Lower lobe of right lung (tissue), 2 donors: Measurements from ENCODE around the gene ZEB2. TPM values are rescaled to one million over a fixed set of nuclear protein-coding genes. Genes with fewer than 3 reads are reported as not detected.

Experiments
- ATAC-seq, 2 donors: fragments of 200-7000 bp; cut with Tn5 transposase; one replicate each; pipeline ENCODE4 v1.9.1; 2020 to 2022; ENCODE audit warnings: mild to moderate bottlenecking in 2 of 2, moderate library complexity in 2 of 2
- DNase-seq: peaks from one replicate; pipeline ENCODE4 v3.0.0-alpha.2; 2020
- H3K27ac ChIP-seq: fragments of 200-600 bp; one replicate; pipeline ENCODE4 v1.8.0; 2022
- H3K27me3 ChIP-seq: fragments of 200-600 bp; one replicate; pipeline ENCODE4 v1.8.0; 2022; ENCODE audit warnings: low read depth
- H3K36me3 ChIP-seq: fragments of 200-600 bp; one replicate; pipeline ENCODE4 v1.8.0; 2022; ENCODE audit warnings: mild to moderate bottlenecking
- H3K4me1 ChIP-seq: fragments of 200-600 bp; one replicate; pipeline ENCODE4 v1.8.0; 2022
- H3K4me3 ChIP-seq: fragments of 200-600 bp; one replicate; pipeline ENCODE4 v1.8.0; 2022; ENCODE audit warnings: mild to moderate bottlenecking
- H3K9me3 ChIP-seq: fragments of 200-600 bp; one replicate; pipeline ENCODE4 v1.8.0; 2022
- intact Hi-C: fragments of 100-400 bp; cut with DNase I; formaldehyde crosslinking; loops from one replicate; pipeline ENCODE4 v1.11.0; 2022
- total RNA-seq: library from RNA; stranded (reverse); fragmentation: NEBNext Ultra II Directional; extraction: Animal tissue kit (Norgen Biotek cat#: 25700); gene quantifications from one replicate; pipeline ENCODE4 v1.2.1, GENCODE V29; 2021
- TF ChIP-seq, protein P1 (sequence below): fragments of 200-600 bp; IDR thresholded peaks from one replicate; pipeline ENCODE4 v1.8.0; 2022; ENCODE audit warnings: antibody characterized with exemption, mild to moderate bottlenecking
- donor health status: DM: no; HTN: yes; CAD: no; lungs with severe emphysema.

ZEB2 gene
- total RNA-seq, 1 donor from 2014 or later, result 220 TPM

DNA sequence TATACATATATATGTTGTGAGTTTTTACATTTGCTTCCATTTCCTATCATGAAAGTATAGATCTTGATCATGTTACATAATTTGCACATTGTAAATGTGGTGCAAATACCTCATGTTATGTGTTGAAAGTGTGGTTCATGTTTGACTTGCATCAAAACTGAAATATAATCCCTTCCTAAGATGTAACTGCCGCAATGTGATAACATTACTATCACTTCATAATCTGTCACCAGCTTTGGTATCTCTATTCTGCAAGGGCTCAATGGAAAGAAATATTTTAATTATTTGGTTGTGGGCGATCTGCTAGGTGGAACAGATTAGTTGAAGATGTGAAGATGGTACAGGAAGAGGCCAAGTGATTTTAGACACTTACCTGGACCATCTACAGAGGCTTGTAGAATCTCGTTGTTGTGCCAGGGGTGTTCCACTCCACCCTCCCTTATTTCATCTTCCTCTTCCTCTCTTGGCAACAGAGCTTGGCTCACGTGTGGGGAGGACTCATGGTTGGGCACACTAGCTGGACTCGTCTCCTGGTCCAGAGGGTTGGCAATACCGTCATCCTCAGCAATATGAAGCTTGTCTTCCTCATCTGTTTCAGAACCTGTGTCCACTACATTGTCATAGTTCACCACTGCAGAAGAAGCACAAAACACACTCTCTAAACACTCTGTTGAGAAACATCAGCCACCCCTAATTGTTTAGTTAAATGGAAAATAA is 90.4 kb downstream of the ZEB2 start:
- intact Hi-C loops, result no loop called here
- no peak for DNase-seq
- H3K27me3 ChIP-seq, result no peaks in the 10 kb centered on the region
- no peaks in the 10 kb centered on the region for H3K9me3 ChIP-seq
- no peak for ATAC-seq
- H3K4me1 ChIP-seq, result peaks cover 67% of the 10 kb centered on the region
- TF ChIP-seq, protein P1, sequence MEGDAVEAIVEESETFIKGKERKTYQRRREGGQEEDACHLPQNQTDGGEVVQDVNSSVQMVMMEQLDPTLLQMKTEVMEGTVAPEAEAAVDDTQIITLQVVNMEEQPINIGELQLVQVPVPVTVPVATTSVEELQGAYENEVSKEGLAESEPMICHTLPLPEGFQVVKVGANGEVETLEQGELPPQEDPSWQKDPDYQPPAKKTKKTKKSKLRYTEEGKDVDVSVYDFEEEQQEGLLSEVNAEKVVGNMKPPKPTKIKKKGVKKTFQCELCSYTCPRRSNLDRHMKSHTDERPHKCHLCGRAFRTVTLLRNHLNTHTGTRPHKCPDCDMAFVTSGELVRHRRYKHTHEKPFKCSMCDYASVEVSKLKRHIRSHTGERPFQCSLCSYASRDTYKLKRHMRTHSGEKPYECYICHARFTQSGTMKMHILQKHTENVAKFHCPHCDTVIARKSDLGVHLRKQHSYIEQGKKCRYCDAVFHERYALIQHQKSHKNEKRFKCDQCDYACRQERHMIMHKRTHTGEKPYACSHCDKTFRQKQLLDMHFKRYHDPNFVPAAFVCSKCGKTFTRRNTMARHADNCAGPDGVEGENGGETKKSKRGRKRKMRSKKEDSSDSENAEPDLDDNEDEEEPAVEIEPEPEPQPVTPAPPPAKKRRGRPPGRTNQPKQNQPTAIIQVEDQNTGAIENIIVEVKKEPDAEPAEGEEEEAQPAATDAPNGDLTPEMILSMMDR, result no peak
- H3K4me3 ChIP-seq, result no peak overlapping the region
- peaks cover 11% of the 10 kb centered on the region for H3K36me3 ChIP-seq
- no peak overlapping the region for H3K27ac ChIP-seq

DNA sequence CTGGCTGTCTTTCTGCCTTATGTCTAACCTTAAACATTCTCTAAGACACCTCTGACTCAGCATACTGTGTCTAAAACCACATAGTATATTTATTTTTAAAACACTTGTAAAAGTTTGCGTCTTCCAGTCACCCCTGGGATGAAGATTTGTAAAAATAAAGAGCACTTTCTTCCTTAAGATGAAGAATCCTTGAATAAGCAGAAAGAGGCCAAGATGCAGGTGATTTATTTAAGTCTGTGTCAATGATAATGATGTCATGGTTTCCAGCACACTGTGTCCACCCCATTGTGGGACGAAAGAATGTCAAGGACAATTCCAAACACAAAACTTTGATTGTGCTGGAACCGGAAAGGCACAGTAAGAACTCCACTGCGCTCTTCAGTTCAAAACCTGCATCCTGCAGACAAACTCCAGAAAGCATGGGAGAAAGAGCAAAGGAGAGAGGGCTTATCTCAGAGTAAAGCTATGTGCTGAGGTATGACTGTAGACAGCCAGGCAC is 92.9 kb downstream of the ZEB2 start:
- no peaks in the 10 kb centered on the region for H3K27me3 ChIP-seq
- H3K4me1 ChIP-seq, result peaks cover 58% of the 10 kb centered on the region
- H3K4me3 ChIP-seq, result no peak overlapping the region
- ATAC-seq (peak; percentile 74 to 77), DNase-seq (no peak)
- peaks cover 35% of the 10 kb centered on the region for H3K36me3 ChIP-seq
- H3K27ac ChIP-seq, result peak overlapping the region; percentile 34
- intact Hi-C loops, result no loop called here
- TF ChIP-seq, protein P1, result no peak
- H3K9me3 ChIP-seq, result no peaks in the 10 kb centered on the region

DNA sequence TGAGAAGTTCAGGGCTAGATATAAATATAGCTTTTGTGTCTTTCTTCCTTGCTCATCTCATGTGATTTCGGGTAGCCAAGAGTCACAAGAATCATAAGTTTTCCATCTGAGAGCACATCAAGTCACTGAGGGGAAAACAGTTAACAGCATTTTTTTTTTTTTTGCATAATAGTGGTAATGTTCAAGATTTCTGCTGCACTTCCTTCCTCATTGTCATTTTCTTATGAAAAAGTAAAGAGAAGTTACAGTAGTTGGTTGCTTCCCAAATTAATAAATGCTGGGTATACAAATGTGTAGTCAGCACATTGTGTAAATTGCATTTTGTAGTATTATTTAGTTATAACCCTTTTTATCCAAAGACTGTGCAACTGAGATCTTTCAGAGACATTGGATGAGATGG is 93.6 kb downstream of the ZEB2 start:
- Histone ChIP-seq H3K4me3 (no peak overlapping the region), H3K4me1 (peaks cover 56% of the 10 kb centered on the region), H3K27me3 (no peaks in the 10 kb centered on the region), H3K27ac (peak overlapping the region; percentile 34), H3K36me3 (peaks cover 39% of the 10 kb centered on the region), H3K9me3 (no peaks in the 10 kb centered on the region)
- intact Hi-C loops, result no loop called here
- ATAC-seq, result peak in 1 of 2 donors; percentile 30
- TF ChIP-seq, protein P1, result no peak
- no peak for DNase-seq

DNA sequence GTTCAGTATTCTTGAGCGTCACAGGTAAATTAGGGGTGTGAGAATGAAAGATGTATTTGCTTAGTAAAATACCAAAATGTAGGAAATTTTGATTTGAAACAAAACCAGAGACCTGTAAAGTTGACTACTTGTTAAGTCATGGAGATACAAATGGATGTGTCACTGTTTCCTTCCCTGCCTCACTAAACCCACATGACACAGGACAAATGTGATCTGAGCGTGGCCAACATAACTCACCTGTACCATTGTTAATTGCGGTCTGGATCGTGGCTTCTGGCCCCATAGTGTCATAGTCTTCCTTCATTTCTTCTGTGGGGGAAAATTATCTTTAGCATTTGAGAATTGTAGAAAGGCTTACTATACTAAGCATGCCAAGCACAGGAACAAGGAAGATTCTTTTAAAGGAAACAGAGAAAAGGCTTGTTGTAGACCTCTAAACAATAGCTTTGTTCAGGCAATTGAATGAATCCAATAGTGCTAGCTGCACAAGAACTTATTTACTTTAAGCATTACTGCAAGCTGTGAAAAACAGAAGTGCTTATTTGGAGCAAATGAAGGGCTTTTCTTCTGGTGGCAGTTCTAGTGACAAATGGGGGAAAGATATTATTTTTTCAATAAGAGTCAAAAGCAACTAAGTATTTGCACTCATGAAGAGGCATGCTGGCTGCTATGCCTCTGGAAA is 95.2 kb downstream of the ZEB2 start:
- Histone ChIP-seq H3K27me3 (no peaks in the 10 kb centered on the region), H3K4me1 (peaks cover 46% of the 10 kb centered on the region), H3K4me3 (no peak overlapping the region), H3K36me3 (peaks cover 51% of the 10 kb centered on the region), H3K9me3 (no peaks in the 10 kb centered on the region), H3K27ac (no peak overlapping the region)
- TF ChIP-seq, protein P1, result no peak
- ATAC-seq (no peak), DNase-seq (no peak)
- intact Hi-C loops, result no loop called here

DNA sequence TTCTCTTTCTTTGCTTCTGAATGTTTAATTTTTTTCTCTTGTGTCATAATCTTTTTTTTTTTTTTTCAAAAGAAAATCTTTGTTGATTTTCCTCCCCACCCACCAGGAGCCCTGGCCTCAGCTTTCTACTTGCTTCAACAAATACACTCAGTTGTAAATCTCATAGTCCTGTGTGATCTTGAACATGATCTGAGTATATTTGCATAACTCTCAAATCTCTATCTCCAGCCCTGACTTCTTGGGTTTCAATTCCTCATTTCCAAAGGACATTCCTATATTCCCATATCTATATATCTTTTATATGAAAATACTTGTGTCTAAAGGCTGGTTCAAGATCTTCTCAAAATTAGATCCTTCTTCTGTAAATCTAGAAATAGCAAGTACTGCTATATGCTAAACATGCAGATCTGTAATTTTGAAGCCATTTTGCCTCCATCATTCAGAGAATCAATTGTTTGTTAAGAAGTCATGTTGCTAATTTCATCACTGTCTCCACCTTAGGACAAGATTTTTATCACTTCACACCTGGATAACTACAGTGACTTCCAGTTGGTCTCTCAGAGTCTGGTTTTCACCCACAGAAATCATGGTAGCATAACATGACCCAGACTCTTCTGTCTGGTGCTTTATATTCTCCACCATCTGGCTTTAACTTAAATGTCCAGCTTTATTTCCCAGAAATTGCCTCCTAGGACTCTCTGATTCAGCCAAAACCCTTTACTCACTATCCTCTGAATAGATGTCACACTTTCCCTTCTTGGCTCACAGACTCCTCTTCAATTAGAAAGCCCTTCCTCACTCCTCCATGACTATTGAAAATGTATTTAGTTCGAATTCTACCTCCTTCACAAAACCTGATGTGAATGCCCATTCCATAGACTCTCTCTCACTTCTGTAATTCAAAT is 98.1 kb downstream of the ZEB2 start:
- Histone ChIP-seq H3K4me3 (no peak overlapping the region), H3K4me1 (peaks cover 19% of the 10 kb centered on the region), H3K27me3 (no peaks in the 10 kb centered on the region), H3K36me3 (peaks cover 63% of the 10 kb centered on the region), H3K27ac (no peak overlapping the region), H3K9me3 (no peaks in the 10 kb centered on the region)
- DNase-seq (no peak), ATAC-seq (no peak)
- TF ChIP-seq, protein P1, result no peak
- intact Hi-C loops, result no loop called here
